Left ventricle myocardium inferior (tissue), 1 donor: Measurements from ENCODE around the gene METTL26. TPM values are rescaled to one million over a fixed set of nuclear protein-coding genes. Genes with fewer than 3 reads are reported as not detected.

Experiments
- DNase-seq: peaks from one replicate; pipeline ENCODE4 v3.0.0-alpha.2; 2020
- H3K27ac ChIP-seq: fragments of 200-600 bp; replicated peaks from 2 replicates; pipeline ENCODE4 v1.8.0; 2021
- H3K27me3 ChIP-seq: fragments of 200-600 bp; 2 replicates; pipeline ENCODE4 v1.8.0; 2021; ENCODE audit warnings: low read depth
- H3K36me3 ChIP-seq: fragments of 200-600 bp; 2 replicates; pipeline ENCODE4 v1.8.0; 2021
- H3K4me1 ChIP-seq: fragments of 200-600 bp; 2 replicates; pipeline ENCODE4 v1.8.0; 2021
- H3K4me3 ChIP-seq: fragments of 200-600 bp; 2 replicates; pipeline ENCODE4 v1.8.0; 2021; ENCODE audit warnings: mild to moderate bottlenecking, moderate library complexity
- H3K9me3 ChIP-seq: fragments of 200-600 bp; replicated peaks from 2 replicates; pipeline ENCODE4 v1.8.0; 2021
- CTCF ChIP-seq: fragments of 200-600 bp; IDR thresholded peaks from 2 replicates; pipeline ENCODE4 v1.8.0; 2021; ENCODE audit warnings: antibody characterized with exemption, mild to moderate bottlenecking, borderline replicate concordance
- intact Hi-C: fragments of 100-400 bp; cut with micrococcal nuclease; formaldehyde crosslinking; loops from one replicate; pipeline ENCODE4 v1.11.0; 2022
- total RNA-seq: library from RNA; stranded (reverse); fragmentation: NEBNext Ultra II Directional; extraction: Animal tissue kit (Norgen Biotek cat#: 25700); gene quantifications from one replicate; pipeline ENCODE4 v1.2.1, GENCODE V29; 2021
- donor health status: DM: no; HTN: yes; CAD: no; lungs with severe emphysema.

Gene METTL26
- total RNA-seq, 1 donor from 2014 or later, result 49.2 TPM

DNA sequence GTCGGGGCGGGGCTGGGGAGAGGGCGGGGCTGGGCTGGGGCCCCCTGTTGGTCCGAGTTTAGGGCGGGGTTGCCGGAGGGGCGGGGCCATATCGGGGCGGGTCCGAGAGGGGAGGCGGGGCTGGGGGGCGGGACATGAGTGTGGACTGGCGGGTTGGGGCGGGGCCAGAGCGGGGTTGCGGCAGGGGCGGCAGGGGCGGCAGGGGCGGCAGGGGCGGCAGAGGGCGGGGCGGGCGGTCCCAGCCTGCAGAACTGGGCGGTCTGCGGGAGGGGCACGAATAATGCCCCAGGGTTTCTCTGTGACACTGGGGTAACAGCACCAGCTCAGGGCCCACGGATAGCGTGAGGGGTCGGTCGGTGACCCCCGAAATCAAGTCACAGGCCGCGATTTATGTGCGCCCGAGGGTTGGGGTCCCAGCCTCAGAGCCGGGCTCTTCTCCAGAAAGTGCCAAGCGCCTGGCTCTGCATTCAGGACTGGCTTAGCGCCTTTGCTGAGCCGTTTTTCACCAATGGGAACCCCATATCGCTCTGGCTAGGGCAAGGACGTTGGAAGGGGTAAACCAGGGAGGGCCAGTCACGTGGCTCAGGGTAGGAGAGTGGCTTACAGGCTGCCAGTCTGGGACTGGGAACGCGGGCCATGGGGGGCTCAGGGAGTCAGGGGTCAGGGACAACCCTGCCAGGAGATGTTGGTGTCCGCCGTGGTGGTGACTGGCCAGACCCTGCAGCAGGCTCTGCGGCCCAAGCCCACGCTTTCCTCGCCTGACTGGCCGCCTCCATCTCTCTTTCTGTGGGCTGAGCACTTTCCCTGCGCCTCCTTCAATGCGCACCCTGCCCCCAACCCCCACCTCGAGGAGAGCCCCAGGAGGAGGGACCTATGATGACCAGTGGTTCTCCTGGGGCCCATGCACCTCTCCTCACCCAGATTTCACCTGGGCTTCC, 1.2 kb upstream of the METTL26 start:
- TF ChIP-seq CTCF, result no peak
- Histone ChIP-seq H3K9me3 (no peaks in the 10 kb centered on the region), H3K4me3 (peak overlapping the region; percentile 91), H3K36me3 (peaks cover 22% of the 10 kb centered on the region), H3K4me1 (peaks cover 45% of the 10 kb centered on the region), H3K27ac (peak overlapping the region; percentile 99), H3K27me3 (no peaks in the 10 kb centered on the region)
- intact Hi-C loops, result no loop called here
- DNase-seq, result peak; percentile 93

DNA sequence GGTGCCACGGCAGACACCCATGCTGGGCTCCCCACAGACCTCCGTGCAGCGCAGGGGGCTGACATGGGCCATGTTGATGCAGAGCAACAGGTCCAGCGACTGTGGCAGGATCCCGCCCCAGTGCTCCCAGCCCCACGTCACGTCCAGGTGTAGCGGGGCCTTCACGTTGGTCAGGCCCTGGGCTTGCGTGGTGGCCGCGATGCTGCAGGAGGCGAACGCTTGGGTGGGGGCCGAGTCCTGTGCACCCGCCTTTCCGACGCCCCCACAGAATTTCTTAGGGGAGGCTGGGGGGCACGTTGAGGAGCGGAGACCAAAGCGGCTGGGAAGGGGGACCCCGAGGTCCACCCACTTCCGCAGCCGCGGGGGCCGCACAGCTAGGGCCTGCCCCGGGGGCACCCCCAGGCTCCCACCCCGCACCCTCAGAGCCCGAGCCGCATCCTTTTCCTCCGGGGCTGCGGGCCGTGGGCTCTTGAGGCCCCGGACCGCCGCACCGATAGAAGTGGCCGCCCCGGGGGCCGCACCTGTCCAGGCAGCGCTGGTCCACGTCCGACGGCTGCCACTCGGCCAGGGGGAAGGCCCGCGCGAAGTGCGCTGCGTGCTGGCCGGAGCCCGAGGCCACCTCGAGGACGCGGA, 416 bp downstream of the METTL26 start:
- Histone ChIP-seq H3K4me1 (peaks cover 43% of the 10 kb centered on the region), H3K9me3 (no peaks in the 10 kb centered on the region), H3K4me3 (peak overlapping the region; percentile 91), H3K27me3 (no peaks in the 10 kb centered on the region), H3K27ac (peak overlapping the region; percentile 99), H3K36me3 (peaks cover 22% of the 10 kb centered on the region)
- intact Hi-C loops, result no loop called here
- DNase-seq, result no peak
- TF ChIP-seq CTCF, result no peak

GRCh38 chr16:634996-635395, 1.1 kb downstream of the METTL26 start:
- no peak for TF ChIP-seq CTCF
- no peaks in the 10 kb centered on the region for H3K9me3 ChIP-seq
- H3K4me1 ChIP-seq, result peaks cover 50% of the 10 kb centered on the region
- H3K27ac ChIP-seq, result no peak overlapping the region
- intact Hi-C loops, result no loop called here
- H3K36me3 ChIP-seq, result peaks cover 22% of the 10 kb centered on the region
- DNase-seq, result no peak
- H3K27me3 ChIP-seq, result no peaks in the 10 kb centered on the region
- H3K4me3 ChIP-seq, result peak overlapping the region; percentile 91

- H3K27me3 ChIP-seq, result no peaks in the 10 kb centered on the region
- intact Hi-C loops, result no loop called here
- no peak overlapping the region for H3K4me3 ChIP-seq
- H3K9me3 ChIP-seq, result no peaks in the 10 kb centered on the region
- DNase-seq, result no peak
- H3K27ac ChIP-seq, result no peak overlapping the region
- H3K4me1 ChIP-seq, result peaks cover 58% of the 10 kb centered on the region
- H3K36me3 ChIP-seq, result peaks cover 22% of the 10 kb centered on the region
- TF ChIP-seq CTCF, result no peak
Observed at GRCh38 chr16:634051-634670, 1.9 kb downstream of the METTL26 start.

DNA sequence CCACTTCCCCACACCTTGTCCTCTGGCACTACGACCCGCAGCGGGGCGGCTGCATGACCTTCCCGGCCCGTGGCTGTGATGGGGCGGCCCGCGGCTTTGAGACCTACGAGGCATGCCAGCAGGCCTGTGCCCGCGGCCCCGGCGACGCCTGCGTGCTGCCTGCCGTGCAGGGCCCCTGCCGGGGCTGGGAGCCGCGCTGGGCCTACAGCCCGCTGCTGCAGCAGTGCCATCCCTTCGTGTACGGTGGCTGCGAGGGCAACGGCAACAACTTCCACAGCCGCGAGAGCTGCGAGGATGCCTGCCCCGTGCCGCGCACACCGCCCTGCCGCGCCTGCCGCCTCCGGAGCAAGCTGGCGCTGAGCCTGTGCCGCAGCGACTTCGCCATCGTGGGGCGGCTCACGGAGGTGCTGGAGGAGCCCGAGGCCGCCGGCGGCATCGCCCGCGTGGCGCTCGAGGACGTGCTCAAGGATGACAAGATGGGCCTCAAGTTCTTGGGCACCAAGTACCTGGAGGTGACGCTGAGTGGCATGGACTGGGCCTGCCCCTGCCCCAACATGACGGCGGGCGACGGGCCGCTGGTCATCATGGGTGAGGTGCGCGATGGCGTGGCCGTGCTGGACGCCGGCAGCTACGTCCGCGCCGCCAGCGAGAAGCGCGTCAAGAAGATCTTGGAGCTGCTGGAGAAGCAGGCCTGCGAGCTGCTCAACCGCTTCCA, 2.6 kb downstream of the METTL26 start:
- TF ChIP-seq CTCF, result no peak
- Histone ChIP-seq H3K4me1 (peaks cover 57% of the 10 kb centered on the region), H3K36me3 (peaks cover 23% of the 10 kb centered on the region), H3K27me3 (no peaks in the 10 kb centered on the region), H3K9me3 (no peaks in the 10 kb centered on the region), H3K4me3 (no peak overlapping the region), H3K27ac (no peak overlapping the region)
- intact Hi-C loops, result no loop called here
- DNase-seq, result no peak
